Kidney (tissue), 14 donors: Measurements from ENCODE around the gene CNTRL. TPM values are rescaled to one million over a fixed set of nuclear protein-coding genes. Genes with fewer than 3 reads are reported as not detected.

Experiments used
- DNase-seq, 5 donors: peaks; one replicate each; pipeline ENCODE4 v3.0.0-alpha.2; 2013 to 2020
- FAIRE-seq: peaks from 2 replicates; lab custom pipeline; 2012; peaks lifted over from hg19 to GRCh38; lab: Jason Lieb, UNC
- H3K27ac ChIP-seq, 2 donors: one replicate each; pipeline ENCODE4 v1.7.0; 2013; ENCODE audit warnings: low read depth in 2 of 2, low read length in 2 of 2, inconsistent platforms in 1 of 2
- H3K27me3 ChIP-seq: one replicate; pipeline ENCODE4 v1.7.1; 2013; ENCODE audit warnings: low read length, inconsistent platforms; ENCODE audit not compliant: control insufficient read depth, insufficient read depth
- H3K36me3 ChIP-seq, 3 donors: one replicate each; pipeline versions ENCODE4 v1.7.0 to v1.7.1; 2013; ENCODE audit warnings: low read length in 3 of 3, control low read depth in 1 of 3, inconsistent platforms in 1 of 3; ENCODE audit not compliant: insufficient read depth in 3 of 3, control insufficient read depth in 2 of 3
- H3K4me1 ChIP-seq, 3 donors: one replicate each; pipeline versions ENCODE4 v1.7.0 to v1.7.1; 2013; ENCODE audit warnings: low read length in 3 of 3, inconsistent platforms in 1 of 3, low read depth in 1 of 3; ENCODE audit not compliant: control insufficient read depth in 2 of 3, insufficient read depth in 2 of 3
- H3K4me3 ChIP-seq, 3 donors: one replicate each; pipeline versions ENCODE4 v1.7.0 to v1.8.1; 2013; ENCODE audit warnings: low read length in 3 of 3, control low read depth in 1 of 3, inconsistent platforms in 1 of 3
- H3K9ac ChIP-seq, 3 donors: one replicate each; pipeline versions ENCODE4 v1.7.0 to v1.7.1; 2013; ENCODE audit warnings: low read length in 3 of 3, control low read depth in 1 of 3, inconsistent platforms in 1 of 3
- H3K9me3 ChIP-seq, 3 donors: one replicate each; pipeline versions ENCODE4 v1.7.0 to v1.7.1; 2013; ENCODE audit warnings: low read length in 3 of 3, control low read depth in 1 of 3, inconsistent platforms in 1 of 3; ENCODE audit not compliant: control insufficient read depth in 2 of 3, insufficient read depth in 1 of 3
- intact Hi-C: fragments of 100-400 bp; cut with DNase I; formaldehyde crosslinking; loops from one replicate; pipeline ENCODE4 v1.11.1; 2022
- polyA plus RNA-seq: library from polyadenylated mRNA; stranded (reverse); fragments of 350-450 nt; fragmentation: Illumina TruSeq; extraction: RNeasy Lipid Tissue Mini Kit (QIAGEN cat#74804); gene quantifications from one replicate; pipeline ENCODE4 v1.2.3, GENCODE V29; 2014; ENCODE audit warnings: low read depth, low replicate concordance; ENCODE audit not compliant: insufficient read depth
- total RNA-seq: library from RNA; stranded (reverse); fragmentation: NEBNext Ultra II Directional; extraction: Animal tissue kit (Norgen Biotek cat#: 25700); gene quantifications from one replicate; pipeline ENCODE4 v1.2.1, GENCODE V29; 2021
- TF ChIP-seq, protein P1 (sequence below): IDR thresholded peaks from 3 replicates; pipeline ENCODE4 v1.5.1; 2012; ENCODE audit warnings: mild to moderate bottlenecking, moderate library complexity, borderline replicate concordance; ENCODE audit not compliant: insufficient read depth; ENCODE audit errors: extremely low read depth
- donor health status: control.
- donor health status: control.
- donor health status: control.
- donor health status: control.
- donor health status: control.
- donor health status: DM: yes; HTN: yes; CAD: no.
- donor health status: Normal renal cell carcinoma (clear cell type).

CNTRL gene
- total and polyA plus RNA-seq, 2 donors from 2014 or later, result 3.4 to 17.7 TPM

DNA sequence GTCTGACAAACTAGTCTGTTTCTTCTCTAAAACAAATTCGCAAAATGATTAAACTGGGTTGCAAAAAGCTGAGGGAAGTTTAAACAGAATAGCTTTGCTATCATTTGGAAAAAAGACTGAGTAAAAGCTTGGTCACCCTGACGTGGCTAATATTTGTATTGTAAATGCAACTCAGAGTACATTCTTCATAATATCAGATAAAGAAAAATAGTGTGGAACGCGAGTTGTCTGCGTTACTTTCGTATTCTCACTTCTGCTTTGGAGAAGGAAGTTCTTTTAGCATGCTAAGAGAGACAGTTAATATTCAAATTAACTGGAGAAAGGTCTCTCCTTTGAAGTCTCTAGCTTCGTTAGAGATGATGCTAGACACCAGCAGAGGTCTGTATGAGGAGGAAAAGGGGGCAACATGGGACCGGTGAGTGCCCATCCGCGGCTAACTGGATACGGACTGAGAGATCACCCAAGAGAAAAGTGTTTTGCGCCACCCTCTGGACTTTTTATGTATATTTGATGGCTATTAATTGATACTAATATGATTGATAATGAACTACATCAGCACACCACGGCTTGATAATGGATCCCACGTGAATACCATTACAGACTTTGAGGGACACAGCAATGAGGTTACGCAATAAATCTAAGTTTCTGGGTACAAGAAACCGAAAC, 2.9 kb upstream of the CNTRL start:
- Histone ChIP-seq H3K9me3 (no peaks in the 10 kb centered on the region), H3K27me3 (no peaks in the 10 kb centered on the region), H3K9ac (no peak overlapping the region), H3K27ac (no peak overlapping the region), H3K4me3 (peak overlapping the region; percentile 5 to 31 (median 14)), H3K4me1 (peaks cover 4 to 6% (median 5%) of the 10 kb centered on the region in 3 donors), H3K36me3 (no peaks in the 10 kb centered on the region)
- DNase-seq (peak in 1 of 5 donors; percentile 18), FAIRE-seq (no peak)
- intact Hi-C loops, result no loop called here
- TF ChIP-seq, protein P1, sequence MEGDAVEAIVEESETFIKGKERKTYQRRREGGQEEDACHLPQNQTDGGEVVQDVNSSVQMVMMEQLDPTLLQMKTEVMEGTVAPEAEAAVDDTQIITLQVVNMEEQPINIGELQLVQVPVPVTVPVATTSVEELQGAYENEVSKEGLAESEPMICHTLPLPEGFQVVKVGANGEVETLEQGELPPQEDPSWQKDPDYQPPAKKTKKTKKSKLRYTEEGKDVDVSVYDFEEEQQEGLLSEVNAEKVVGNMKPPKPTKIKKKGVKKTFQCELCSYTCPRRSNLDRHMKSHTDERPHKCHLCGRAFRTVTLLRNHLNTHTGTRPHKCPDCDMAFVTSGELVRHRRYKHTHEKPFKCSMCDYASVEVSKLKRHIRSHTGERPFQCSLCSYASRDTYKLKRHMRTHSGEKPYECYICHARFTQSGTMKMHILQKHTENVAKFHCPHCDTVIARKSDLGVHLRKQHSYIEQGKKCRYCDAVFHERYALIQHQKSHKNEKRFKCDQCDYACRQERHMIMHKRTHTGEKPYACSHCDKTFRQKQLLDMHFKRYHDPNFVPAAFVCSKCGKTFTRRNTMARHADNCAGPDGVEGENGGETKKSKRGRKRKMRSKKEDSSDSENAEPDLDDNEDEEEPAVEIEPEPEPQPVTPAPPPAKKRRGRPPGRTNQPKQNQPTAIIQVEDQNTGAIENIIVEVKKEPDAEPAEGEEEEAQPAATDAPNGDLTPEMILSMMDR, result no peak

DNA sequence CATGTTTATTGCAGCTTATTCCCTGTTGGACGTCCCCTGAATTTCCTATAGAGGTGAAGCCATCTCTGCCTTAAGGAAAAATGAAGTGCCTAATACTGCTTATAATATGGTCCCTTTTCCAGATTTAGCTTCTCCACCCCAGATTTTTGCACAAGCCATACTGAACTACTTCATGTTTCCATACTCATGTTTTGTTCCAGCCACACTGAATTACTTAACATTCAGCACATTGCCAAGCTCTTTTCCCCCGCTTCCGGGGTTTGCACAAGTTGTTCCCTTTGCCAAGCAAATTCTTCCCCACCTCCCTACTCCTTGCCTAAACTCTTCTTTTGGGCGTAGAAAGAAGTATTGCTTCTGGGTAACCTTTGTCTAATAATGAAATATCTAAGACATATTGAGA, 1.7 kb upstream of the CNTRL start:
- Histone ChIP-seq H3K4me3 (no peak overlapping the region), H3K27me3 (no peaks in the 10 kb centered on the region), H3K9ac (no peak overlapping the region), H3K4me1 (peaks cover 4 to 6% (median 5%) of the 10 kb centered on the region in 3 donors), H3K9me3 (no peaks in the 10 kb centered on the region), H3K36me3 (no peaks in the 10 kb centered on the region), H3K27ac (no peak overlapping the region)
- TF ChIP-seq, protein P1, result no peak
- intact Hi-C loops, result no loop called here
- no peak for FAIRE-seq
- DNase-seq, result peak in 1 of 5 donors; percentile 25

DNA sequence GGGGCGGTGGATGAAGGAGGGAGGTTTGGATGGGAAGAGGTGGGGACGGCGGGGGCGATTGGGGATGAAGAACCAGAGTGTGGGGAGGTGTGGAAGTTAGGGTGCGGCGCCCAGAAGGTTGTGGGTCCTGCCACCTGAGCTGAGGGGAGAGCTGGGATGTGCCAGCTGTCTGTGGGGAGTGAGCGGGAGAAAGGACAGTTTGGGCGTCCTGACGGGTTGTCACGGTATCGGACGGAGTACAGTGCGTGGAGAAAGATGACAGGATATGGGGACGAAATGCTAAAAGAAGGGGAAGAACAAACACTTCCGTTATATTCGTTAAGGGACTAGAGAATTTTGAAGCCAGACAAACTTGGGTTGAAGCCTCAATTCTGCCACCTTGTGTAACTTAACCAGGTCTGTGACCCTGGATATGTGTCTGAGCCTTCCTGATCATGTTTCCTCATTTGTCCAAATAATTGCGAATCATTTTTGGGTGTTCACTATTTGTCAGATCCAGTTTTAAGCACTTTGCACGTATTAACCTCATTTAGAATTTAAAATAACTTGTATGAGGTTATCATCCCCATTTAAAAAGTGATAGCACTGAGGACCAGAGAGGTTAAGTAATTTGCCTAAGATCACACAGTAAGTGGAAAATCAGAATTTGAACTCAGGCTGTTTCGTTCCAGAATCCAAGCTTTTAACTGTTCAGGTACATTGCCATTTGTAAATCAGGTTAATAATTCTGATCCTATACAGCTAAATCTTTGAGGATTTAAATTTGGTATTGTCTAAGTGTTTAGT, 689 bp downstream of the CNTRL start:
- H3K4me1 ChIP-seq, result peaks cover 4 to 6% (median 5%) of the 10 kb centered on the region in 3 donors
- peak overlapping the region; percentile 38 to 57 (median 47) for H3K9ac ChIP-seq
- FAIRE-seq (no peak), DNase-seq (no peak)
- no peaks in the 10 kb centered on the region for H3K9me3 ChIP-seq
- H3K27ac ChIP-seq, result peak overlapping the region; percentile 71 to 87
- no peaks in the 10 kb centered on the region for H3K36me3 ChIP-seq
- TF ChIP-seq, protein P1, result no peak
- peak overlapping the region; percentile 66 to 93 (median 75) for H3K4me3 ChIP-seq
- no peaks in the 10 kb centered on the region for H3K27me3 ChIP-seq
- intact Hi-C loops, result no loop called here
